C4-2B (cell line): Measurements from ENCODE around the gene ZBTB11.
"Not testable (repeated sequence)": the region's sequence is repeated elsewhere in the genome, so short reads cannot be mapped to it uniquely, and the experiment has no call there.

ENCODE experiments used
- H3K27ac ChIP-seq: fragments of 450-650 bp; 2 replicates; pipeline ENCODE4 v1.5.1; 2017
- CTCF ChIP-seq: fragments of 450-650 bp; conservative IDR thresholded peaks from 2 replicates; pipeline ENCODE4 v1.5.1; 2017; ENCODE audit warnings: mild to moderate bottlenecking
- ZFX ChIP-seq: fragments of 450-650 bp; IDR thresholded peaks from 2 replicates; pipeline ENCODE4 v1.6.1; 2017

ZBTB11 gene

GRCh38 chr3:101719604-101720185 lies 42.8 kb upstream of the ZBTB11 start:
- H3K27ac ChIP-seq: no peak overlapping the region
- no peak for TF ChIP-seq CTCF
- no peak for TF ChIP-seq ZFX

GRCh38 chr3:101718455-101718854 lies 41.5 kb upstream of the ZBTB11 start:
- TF ChIP-seq ZFX: no peak
- TF ChIP-seq CTCF: no peak
- no peak overlapping the region for H3K27ac ChIP-seq

GRCh38 chr3:101709126-101709525 lies 32.2 kb upstream of the ZBTB11 start:
- H3K27ac ChIP-seq: no peak overlapping the region

GRCh38 chr3:101704639-101705038 lies 27.7 kb upstream of the ZBTB11 start:
- not testable (repeated sequence) for H3K27ac ChIP-seq

More at GRCh38 chr3:101709126-101709525, 32.2 kb upstream of the ZBTB11 start:
- no peak for TF ChIP-seq CTCF
- TF ChIP-seq ZFX: no peak

- TF ChIP-seq CTCF (no peak), ZFX (no peak)
- no peak overlapping the region for H3K27ac ChIP-seq
Observed at GRCh38 chr3:101703169-101703568, 26.2 kb upstream of the ZBTB11 start.

GRCh38 chr3:101702726-101703125 lies 25.8 kb upstream of the ZBTB11 start:
- H3K27ac ChIP-seq: no peak overlapping the region
- TF ChIP-seq ZFX: no peak
- TF ChIP-seq CTCF: no peak

- no peak overlapping the region for H3K27ac ChIP-seq
- TF ChIP-seq CTCF (no peak), ZFX (no peak)
Observed at GRCh38 chr3:101701696-101702634, 25.0 kb upstream of the ZBTB11 start.
